Measurements from ENCODE around the gene SUN3. TPM values are rescaled to one million over a fixed set of nuclear protein-coding genes. Genes with fewer than 3 reads are reported as not detected.

Gene SUN3
- total RNA-seq, 1 experiment from 2014 or later, result not detected

- Histone ChIP-seq H3K36me3 (ENCODE audit: control insufficient read depth, insufficient read depth, low read length) (no peaks in the 10 kb centered on the region), H3K4me3 (ENCODE audit: low read depth, low read length) (no peak overlapping the region), H3K4me1 (no peaks in the 10 kb centered on the region), H3K27me3 (replicated peaks; ENCODE audit: control insufficient read depth, insufficient read depth, low read length) (no peaks in the 10 kb centered on the region), H3K9me3 (peaks cover 8% of the 10 kb centered on the region; the same call in 1 of the 2 replicates)
- CTCF ChIA-PET, result no interaction called here
- H3K4me1 Mint-ChIP-seq (ENCODE audit: low read depth, unreplicated experiment), result no peaks in the 10 kb centered on the region
- no peaks in the 10 kb centered on the region for H3K36me3 Mint-ChIP-seq (ENCODE audit: insufficient read depth, unreplicated experiment)
- H3K27ac Mint-ChIP-seq (ENCODE audit: unreplicated experiment), result no peak overlapping the region
- peaks cover 8% of the 10 kb centered on the region for H3K27me3 Mint-ChIP-seq (ENCODE audit: insufficient read depth, unreplicated experiment)
- TF ChIP-seq, protein P1, sequence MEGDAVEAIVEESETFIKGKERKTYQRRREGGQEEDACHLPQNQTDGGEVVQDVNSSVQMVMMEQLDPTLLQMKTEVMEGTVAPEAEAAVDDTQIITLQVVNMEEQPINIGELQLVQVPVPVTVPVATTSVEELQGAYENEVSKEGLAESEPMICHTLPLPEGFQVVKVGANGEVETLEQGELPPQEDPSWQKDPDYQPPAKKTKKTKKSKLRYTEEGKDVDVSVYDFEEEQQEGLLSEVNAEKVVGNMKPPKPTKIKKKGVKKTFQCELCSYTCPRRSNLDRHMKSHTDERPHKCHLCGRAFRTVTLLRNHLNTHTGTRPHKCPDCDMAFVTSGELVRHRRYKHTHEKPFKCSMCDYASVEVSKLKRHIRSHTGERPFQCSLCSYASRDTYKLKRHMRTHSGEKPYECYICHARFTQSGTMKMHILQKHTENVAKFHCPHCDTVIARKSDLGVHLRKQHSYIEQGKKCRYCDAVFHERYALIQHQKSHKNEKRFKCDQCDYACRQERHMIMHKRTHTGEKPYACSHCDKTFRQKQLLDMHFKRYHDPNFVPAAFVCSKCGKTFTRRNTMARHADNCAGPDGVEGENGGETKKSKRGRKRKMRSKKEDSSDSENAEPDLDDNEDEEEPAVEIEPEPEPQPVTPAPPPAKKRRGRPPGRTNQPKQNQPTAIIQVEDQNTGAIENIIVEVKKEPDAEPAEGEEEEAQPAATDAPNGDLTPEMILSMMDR (IDR thresholded peaks at IDR 0.05; ENCODE audit: insufficient read depth in 1 of 2, low read depth in 1 of 2, low read length in 1 of 2, severe bottlenecking in 1 of 2, unreplicated experiment in 1 of 2), result no peak
- POLR2A ChIA-PET, result no interaction called here
- intact Hi-C loops (cut with micrococcal nuclease; ENCODE audit: unreplicated experiment), result no loop called here
- H3K4me3 Mint-ChIP-seq (ENCODE audit: unreplicated experiment), result no peak overlapping the region
- no TSS peak for BruUV-seq (replicated peaks)
- DNase-seq, result no peak
- H3K9me3 Mint-ChIP-seq (ENCODE audit: unreplicated experiment), result peaks cover 24% of the 10 kb centered on the region
Measured at GRCh38 chr7:48059706-48060105, 30.8 kb upstream of the SUN3 start.

DNA sequence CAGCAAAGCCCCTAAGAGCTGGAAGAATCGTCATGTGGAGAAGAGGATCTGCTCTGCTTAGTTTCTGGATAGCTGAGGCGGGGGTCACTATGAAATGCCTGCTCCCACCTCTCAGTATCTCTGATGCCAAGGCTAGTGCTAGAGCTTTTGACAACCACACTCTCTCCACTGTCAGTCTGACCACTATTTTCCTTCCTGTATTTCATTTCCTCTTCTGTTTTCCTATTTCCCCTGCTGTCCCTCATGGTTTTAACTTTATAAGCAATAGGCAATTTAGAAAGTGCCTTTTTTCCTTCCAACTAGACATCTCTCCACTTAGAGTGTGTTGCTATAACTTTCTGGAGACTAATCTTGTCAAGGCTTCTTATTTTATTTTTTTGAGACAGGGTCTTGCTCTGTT is 30.1 kb upstream of the SUN3 start:
- CTCF ChIA-PET, result no interaction called here
- peaks cover 5% of the 10 kb centered on the region for H3K27me3 Mint-ChIP-seq (ENCODE audit: insufficient read depth, unreplicated experiment)

DNA sequence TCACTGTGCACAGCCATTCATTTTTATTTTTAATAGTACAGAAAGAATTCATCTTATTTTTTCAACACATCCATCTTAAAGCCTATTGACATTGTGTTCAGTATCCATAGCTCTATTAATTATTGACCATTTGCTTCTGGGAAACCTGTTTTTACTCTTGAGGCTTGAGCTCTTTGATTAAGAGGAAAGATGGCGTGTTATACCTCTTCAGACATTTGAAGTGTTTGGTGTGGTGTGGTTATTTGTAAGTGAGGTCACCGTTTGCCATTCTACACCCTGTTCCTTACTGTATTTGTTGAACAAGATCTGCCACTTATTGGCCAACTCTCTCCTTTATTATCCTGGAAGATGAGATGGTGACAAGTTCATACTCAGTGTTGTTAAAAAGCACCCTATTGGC is 24.8 kb upstream of the SUN3 start:
- BruUV-seq (replicated peaks), result no TSS peak
- H3K4me3 ChIP-seq (ENCODE audit: low read depth, low read length), result no peak overlapping the region
- no peaks in the 10 kb centered on the region for H3K36me3 ChIP-seq (ENCODE audit: control insufficient read depth, insufficient read depth, low read length)
- peaks cover 11% of the 10 kb centered on the region for H3K4me1 ChIP-seq
- H3K9me3 ChIP-seq, result 0 out of 2 replicates have a peak, but pooled peaks cover 3% of the 10 kb centered on the region
- TF ChIP-seq, protein P1 (IDR thresholded peaks at IDR 0.05; ENCODE audit: insufficient read depth in 1 of 2, low read depth in 1 of 2, low read length in 1 of 2, severe bottlenecking in 1 of 2, unreplicated experiment in 1 of 2), result no peak
- no peaks in the 10 kb centered on the region for H3K36me3 Mint-ChIP-seq (ENCODE audit: insufficient read depth, unreplicated experiment)
- H3K9me3 Mint-ChIP-seq (ENCODE audit: unreplicated experiment), result peaks cover 6% of the 10 kb centered on the region
- peaks cover 3% of the 10 kb centered on the region for H3K27me3 Mint-ChIP-seq (ENCODE audit: insufficient read depth, unreplicated experiment)
- no peak for DNase-seq
- POLR2A ChIA-PET, result no interaction called here
- H3K4me3 Mint-ChIP-seq (ENCODE audit: unreplicated experiment), result no peak overlapping the region
- H3K27me3 ChIP-seq (replicated peaks; ENCODE audit: control insufficient read depth, insufficient read depth, low read length), result no peaks in the 10 kb centered on the region
- no peaks in the 10 kb centered on the region for H3K4me1 Mint-ChIP-seq (ENCODE audit: low read depth, unreplicated experiment)
- CTCF ChIA-PET, result interaction anchor here (1.6 kb wide), 1 partner anchor 62 kb away, joined by 4 read pairs; no protein-coding TSS in a partner anchor
- no peak overlapping the region for H3K27ac Mint-ChIP-seq (ENCODE audit: unreplicated experiment)
- intact Hi-C loops (cut with micrococcal nuclease; ENCODE audit: unreplicated experiment), result loop anchor here (2.0 kb wide), 1 partner anchor 35 kb away; the partner anchor contains the start of gene UPP1

More for the DNA sequence above, 30.1 kb upstream of the SUN3 start:
- Histone ChIP-seq H3K9me3 (peaks cover 8% of the 10 kb centered on the region; the same call in 1 of the 2 replicates), H3K36me3 (ENCODE audit: control insufficient read depth, insufficient read depth, low read length) (no peaks in the 10 kb centered on the region), H3K4me3 (ENCODE audit: low read depth, low read length) (no peak overlapping the region), H3K4me1 (peaks cover under 1% of the 10 kb centered on the region; the same call in 1 of the 2 replicates), H3K27me3 (replicated peaks; ENCODE audit: control insufficient read depth, insufficient read depth, low read length) (no peaks in the 10 kb centered on the region)
- H3K27ac Mint-ChIP-seq (ENCODE audit: unreplicated experiment), result no peak overlapping the region
- H3K4me3 Mint-ChIP-seq (ENCODE audit: unreplicated experiment), result no peak overlapping the region
- H3K4me1 Mint-ChIP-seq (ENCODE audit: low read depth, unreplicated experiment), result no peaks in the 10 kb centered on the region
- TF ChIP-seq, protein P1 (IDR thresholded peaks at IDR 0.05; ENCODE audit: insufficient read depth in 1 of 2, low read depth in 1 of 2, low read length in 1 of 2, severe bottlenecking in 1 of 2, unreplicated experiment in 1 of 2), result no peak
- no peaks in the 10 kb centered on the region for H3K36me3 Mint-ChIP-seq (ENCODE audit: insufficient read depth, unreplicated experiment)
- intact Hi-C loops (cut with micrococcal nuclease; ENCODE audit: unreplicated experiment), result no loop called here
- no peak for DNase-seq
- BruUV-seq (replicated peaks), result no TSS peak
- peaks cover 18% of the 10 kb centered on the region for H3K9me3 Mint-ChIP-seq (ENCODE audit: unreplicated experiment)
- POLR2A ChIA-PET, result no interaction called here

All from Caco-2 (cell line).